Parathyroid adenoma (tissue), 2 donors: ENCODE results near the gene MLLT3.

Experiments
- H2AFZ ChIP-seq: fragments of 300-600 bp; sonication (generic); one replicate; pipeline ENCODE4 v1.7.0; 2017; ENCODE audit warnings: antibody characterized with exemption, mild to moderate bottlenecking
- H3K27ac ChIP-seq: fragments of 300-600 bp; sonication (generic); one replicate; pipeline ENCODE4 v1.7.0; 2017
- H3K27me3 ChIP-seq: fragments of 300-600 bp; sonication (generic); one replicate; pipeline ENCODE4 v1.7.0; 2017; ENCODE audit warnings: low read length; ENCODE audit not compliant: control insufficient read depth, insufficient read depth
- H3K36me3 ChIP-seq: fragments of 300-600 bp; sonication (generic); one replicate; pipeline ENCODE4 v1.7.0; 2017; ENCODE audit warnings: low read length; ENCODE audit not compliant: control insufficient read depth, insufficient read depth
- H3K4me1 ChIP-seq: fragments of 300-600 bp; sonication (generic); one replicate; pipeline ENCODE4 v1.7.0; 2017; ENCODE audit warnings: control low read depth
- H3K4me2 ChIP-seq: fragments of 300-600 bp; sonication (generic); one replicate; pipeline ENCODE4 v1.7.0; 2017; ENCODE audit warnings: low read length
- H3K4me3 ChIP-seq: fragments of 300-600 bp; sonication (generic); one replicate; pipeline ENCODE4 v1.7.0; 2017; ENCODE audit warnings: low read depth, low read length
- H3K79me2 ChIP-seq: fragments of 300-600 bp; sonication (generic); one replicate; pipeline ENCODE4 v1.7.0; 2017; ENCODE audit warnings: control low read depth
- H3K9ac ChIP-seq: fragments of 300-600 bp; sonication (generic); one replicate; pipeline ENCODE4 v1.7.0; 2017; ENCODE audit warnings: mild to moderate bottlenecking
- H3K9me3 ChIP-seq: fragments of 300-600 bp; sonication (generic); one replicate; pipeline ENCODE4 v1.7.0; 2017; ENCODE audit warnings: low read length; ENCODE audit not compliant: control insufficient read depth
- TF ChIP-seq, protein P1 (sequence below): fragments of 300-600 bp; sonication (generic); IDR thresholded peaks from one replicate; pipeline ENCODE4 v1.7.0; 2017; ENCODE audit warnings: antibody characterized with exemption, mild to moderate bottlenecking
- donor health status: primary hyperparathyroidism.

Gene MLLT3

DNA sequence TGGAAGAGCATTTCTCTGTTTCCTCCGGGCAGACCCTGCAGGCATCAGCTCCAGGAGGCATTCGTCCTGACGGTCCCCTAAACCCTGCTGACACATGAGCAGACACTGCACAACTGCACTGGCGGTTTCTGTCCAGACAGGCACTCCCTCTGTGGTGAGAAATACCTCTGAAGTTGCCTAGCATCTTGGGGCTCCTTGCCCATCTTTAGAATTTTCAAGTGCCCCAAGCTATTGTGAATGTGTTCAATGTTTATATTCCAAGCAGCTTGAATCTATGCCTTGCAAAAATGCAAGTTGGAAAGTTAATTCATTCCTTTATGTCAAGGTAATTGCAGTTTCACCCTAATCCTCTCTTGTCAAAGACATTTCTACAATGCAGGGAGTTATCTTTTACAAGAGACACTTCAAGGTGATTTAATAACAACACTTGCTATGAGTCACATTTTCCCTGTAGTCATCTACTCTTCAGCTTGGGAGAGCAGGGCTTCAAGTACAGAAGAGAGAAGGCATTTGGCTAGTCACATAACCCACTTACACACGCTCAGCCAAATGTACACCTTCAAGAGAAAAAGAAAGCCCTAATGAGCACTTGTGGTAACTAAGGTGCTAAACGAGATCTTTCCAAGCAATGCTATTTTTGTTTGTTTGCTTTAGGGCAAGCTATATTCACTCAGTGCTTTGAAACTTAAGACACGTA is 302.5 kb downstream of the MLLT3 start:
- Histone ChIP-seq H3K4me2 (no peak overlapping the region), H3K4me3 (no peak overlapping the region), H3K9me3 (no peaks in the 10 kb centered on the region), H3K79me2 (no peaks in the 10 kb centered on the region), H3K36me3 (no peaks in the 10 kb centered on the region), H3K27ac (no peak overlapping the region), H3K9ac (no peak overlapping the region), H3K4me1 (no peaks in the 10 kb centered on the region), H3K27me3 (no peaks in the 10 kb centered on the region), H2AFZ (no peak overlapping the region)
- TF ChIP-seq, protein P1, sequence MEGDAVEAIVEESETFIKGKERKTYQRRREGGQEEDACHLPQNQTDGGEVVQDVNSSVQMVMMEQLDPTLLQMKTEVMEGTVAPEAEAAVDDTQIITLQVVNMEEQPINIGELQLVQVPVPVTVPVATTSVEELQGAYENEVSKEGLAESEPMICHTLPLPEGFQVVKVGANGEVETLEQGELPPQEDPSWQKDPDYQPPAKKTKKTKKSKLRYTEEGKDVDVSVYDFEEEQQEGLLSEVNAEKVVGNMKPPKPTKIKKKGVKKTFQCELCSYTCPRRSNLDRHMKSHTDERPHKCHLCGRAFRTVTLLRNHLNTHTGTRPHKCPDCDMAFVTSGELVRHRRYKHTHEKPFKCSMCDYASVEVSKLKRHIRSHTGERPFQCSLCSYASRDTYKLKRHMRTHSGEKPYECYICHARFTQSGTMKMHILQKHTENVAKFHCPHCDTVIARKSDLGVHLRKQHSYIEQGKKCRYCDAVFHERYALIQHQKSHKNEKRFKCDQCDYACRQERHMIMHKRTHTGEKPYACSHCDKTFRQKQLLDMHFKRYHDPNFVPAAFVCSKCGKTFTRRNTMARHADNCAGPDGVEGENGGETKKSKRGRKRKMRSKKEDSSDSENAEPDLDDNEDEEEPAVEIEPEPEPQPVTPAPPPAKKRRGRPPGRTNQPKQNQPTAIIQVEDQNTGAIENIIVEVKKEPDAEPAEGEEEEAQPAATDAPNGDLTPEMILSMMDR = no peak

DNA sequence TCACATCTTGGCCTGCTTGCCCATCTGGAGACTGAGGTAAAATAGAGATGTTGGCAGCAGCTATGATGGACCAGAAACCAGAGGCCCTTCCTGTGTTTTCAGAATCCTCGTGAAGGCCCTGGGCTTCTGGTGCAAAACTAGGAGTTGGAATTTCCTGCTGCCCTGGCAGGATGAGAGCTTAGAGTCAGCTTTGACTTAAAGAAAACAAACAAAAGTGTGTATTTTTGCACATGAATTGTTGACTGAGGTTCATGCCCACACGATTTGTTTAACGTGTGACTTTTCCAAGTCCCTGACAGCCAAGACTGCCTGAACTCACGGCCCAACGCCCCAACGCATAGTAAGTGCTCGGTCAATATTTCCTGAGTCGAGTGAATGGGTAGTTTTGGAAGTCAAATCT is 303.1 kb downstream of the MLLT3 start:
- no peak overlapping the region for H3K9ac ChIP-seq
- no peak overlapping the region for H3K4me3 ChIP-seq
- H2AFZ ChIP-seq = no peak overlapping the region
- TF ChIP-seq, protein P1 = no peak
- no peak overlapping the region for H3K4me2 ChIP-seq
- no peaks in the 10 kb centered on the region for H3K79me2 ChIP-seq
- H3K36me3 ChIP-seq = no peaks in the 10 kb centered on the region
- no peak overlapping the region for H3K27ac ChIP-seq
- no peaks in the 10 kb centered on the region for H3K27me3 ChIP-seq
- no peaks in the 10 kb centered on the region for H3K4me1 ChIP-seq
- no peaks in the 10 kb centered on the region for H3K9me3 ChIP-seq

DNA sequence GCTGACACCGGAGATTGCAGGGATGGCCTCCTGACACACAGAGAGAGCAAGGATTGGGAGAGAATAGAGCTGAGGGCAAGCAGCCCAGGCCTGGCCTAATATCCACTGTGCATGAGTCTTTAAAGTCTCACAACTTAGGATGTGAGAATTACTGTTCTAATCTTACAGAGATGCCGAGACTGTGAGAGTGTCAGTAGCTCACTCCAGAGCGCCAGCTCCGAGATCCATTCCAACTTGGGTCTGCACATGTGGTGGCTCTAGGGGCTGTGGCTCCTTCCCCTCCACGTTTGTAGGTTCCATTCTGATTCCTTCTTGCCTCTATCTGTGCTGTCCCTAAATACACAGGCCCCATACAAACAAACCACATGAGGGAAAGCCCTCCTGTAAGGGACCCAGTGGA is 304.6 kb downstream of the MLLT3 start:
- H2AFZ ChIP-seq = no peak overlapping the region
- no peak overlapping the region for H3K27ac ChIP-seq
- H3K36me3 ChIP-seq = no peaks in the 10 kb centered on the region
- H3K9me3 ChIP-seq = no peaks in the 10 kb centered on the region
- no peak overlapping the region for H3K4me2 ChIP-seq
- no peaks in the 10 kb centered on the region for H3K4me1 ChIP-seq
- H3K27me3 ChIP-seq = no peaks in the 10 kb centered on the region
- H3K9ac ChIP-seq = no peak overlapping the region
- no peak overlapping the region for H3K4me3 ChIP-seq
- no peaks in the 10 kb centered on the region for H3K79me2 ChIP-seq
- TF ChIP-seq, protein P1 = no peak

DNA sequence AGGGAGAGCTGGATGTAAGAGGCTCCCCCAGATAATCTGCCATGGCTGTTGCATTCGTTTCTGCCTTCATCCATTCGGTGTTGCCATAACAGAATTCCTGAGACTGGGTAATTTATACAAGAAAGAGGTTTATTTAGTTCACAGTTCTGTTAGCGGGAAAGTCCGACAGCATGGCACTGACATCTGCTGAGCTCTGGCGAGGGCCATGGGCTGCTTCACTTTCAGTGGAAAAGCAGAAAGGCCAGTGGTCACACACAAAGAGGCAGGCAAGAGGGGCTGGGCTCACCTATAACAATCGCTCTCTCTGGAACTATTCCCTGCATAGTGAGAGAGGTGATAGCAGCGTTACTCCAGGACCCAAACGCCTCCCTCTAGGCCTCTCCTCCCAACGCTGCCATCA is 305.9 kb downstream of the MLLT3 start:
- TF ChIP-seq, protein P1 = no peak
- no peaks in the 10 kb centered on the region for H3K27me3 ChIP-seq
- H3K9ac ChIP-seq = no peak overlapping the region
- H2AFZ ChIP-seq = no peak overlapping the region
- no peaks in the 10 kb centered on the region for H3K4me1 ChIP-seq
- no peak overlapping the region for H3K4me2 ChIP-seq
- H3K27ac ChIP-seq = no peak overlapping the region
- H3K36me3 ChIP-seq = no peaks in the 10 kb centered on the region
- no peaks in the 10 kb centered on the region for H3K9me3 ChIP-seq
- H3K79me2 ChIP-seq = no peaks in the 10 kb centered on the region
- no peak overlapping the region for H3K4me3 ChIP-seq

DNA sequence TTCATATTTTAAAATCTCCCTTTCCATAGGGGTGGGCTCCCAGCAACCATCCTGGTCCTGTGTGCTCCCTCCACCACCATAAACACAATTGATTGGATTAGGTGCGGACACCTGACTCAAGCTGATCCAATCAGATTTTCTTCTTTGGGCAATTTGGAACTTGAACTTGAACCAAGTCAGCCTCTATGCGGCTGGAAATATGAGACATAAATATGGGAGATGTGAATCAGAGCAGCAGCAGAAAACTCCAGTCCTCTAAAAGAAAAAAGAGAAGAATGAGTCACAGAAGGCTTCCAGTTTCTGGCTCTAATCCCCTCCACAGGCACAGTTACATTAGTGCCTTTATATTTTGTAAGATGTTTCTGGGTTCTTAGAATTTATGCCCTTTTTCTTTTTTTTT is 306.6 kb downstream of the MLLT3 start:
- no peaks in the 10 kb centered on the region for H3K36me3 ChIP-seq
- H2AFZ ChIP-seq = no peak overlapping the region
- no peaks in the 10 kb centered on the region for H3K4me1 ChIP-seq
- H3K4me2 ChIP-seq = no peak overlapping the region
- TF ChIP-seq, protein P1 = no peak
- H3K9me3 ChIP-seq = no peaks in the 10 kb centered on the region
- H3K79me2 ChIP-seq = no peaks in the 10 kb centered on the region
- no peak overlapping the region for H3K4me3 ChIP-seq
- H3K9ac ChIP-seq = no peak overlapping the region
- H3K27ac ChIP-seq = no peak overlapping the region
- no peaks in the 10 kb centered on the region for H3K27me3 ChIP-seq
